Measurements from ENCODE around the gene RIC1.
"Not testable (repeated sequence)": the region's sequence is repeated elsewhere in the genome, so short reads cannot be mapped to it uniquely, and the experiment has no call there.

Gene RIC1

DNA sequence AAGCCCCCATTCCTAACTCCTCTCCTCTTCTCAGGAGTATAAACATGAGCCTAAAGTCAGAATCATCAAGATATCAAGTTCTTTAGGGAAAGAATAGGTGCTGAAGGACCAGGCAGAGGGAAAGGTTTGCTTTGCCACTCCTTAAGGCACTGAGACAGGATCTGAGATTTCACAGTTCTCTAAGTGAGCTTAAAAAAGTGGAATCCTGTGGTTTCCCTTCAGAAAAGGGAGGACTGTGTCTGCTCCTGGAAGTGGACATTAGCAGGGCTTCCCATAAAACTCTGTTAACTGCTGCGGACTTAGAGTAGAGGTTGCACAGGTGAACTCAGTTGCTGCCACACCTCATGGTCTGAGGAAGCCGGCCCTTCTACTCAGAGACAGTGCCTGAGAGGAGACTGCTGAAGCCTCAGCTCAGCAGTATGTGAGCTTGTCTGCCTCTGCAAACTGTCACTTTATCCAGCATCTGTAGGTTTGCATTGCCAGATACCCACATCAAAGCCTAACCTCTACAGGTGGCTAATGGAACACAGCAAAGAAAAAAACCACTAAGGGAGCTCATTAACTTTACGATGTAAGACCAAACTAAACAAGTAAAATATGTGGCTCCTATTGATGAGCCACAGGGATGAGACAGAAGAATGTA is 42.9 kb downstream of the RIC1 start:
- DNase-seq (ENCODE audit: low read depth, low spot score) = peak; percentile 69

- not testable (repeated sequence) for DNase-seq (ENCODE audit: low read depth, low spot score)
These were observed 46.1 kb downstream of the RIC1 start for GRCh38 chr9:5675046-5675445.

DNA sequence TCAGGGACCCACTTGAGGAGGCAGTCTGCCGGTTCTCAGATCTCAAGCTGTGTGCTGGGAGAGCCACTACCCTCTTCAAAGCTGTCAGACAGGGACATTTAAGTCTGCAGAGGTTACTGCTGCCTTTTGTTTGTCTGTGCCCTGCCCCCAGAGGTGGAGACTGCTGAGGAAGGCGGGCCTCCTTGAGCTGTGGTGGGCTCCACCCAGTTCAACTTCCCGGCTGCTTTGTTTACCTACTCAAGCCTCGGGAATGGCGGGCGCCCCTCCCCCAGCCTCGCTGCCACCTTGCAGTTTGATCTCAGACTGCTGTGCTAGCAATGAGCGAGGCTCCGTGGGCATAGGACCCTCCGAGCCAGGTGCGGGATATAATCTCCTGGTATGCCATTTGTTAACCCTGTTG is 54.7 kb downstream of the RIC1 start:
- not testable (repeated sequence) for DNase-seq (ENCODE audit: low read depth, low spot score)

DNA sequence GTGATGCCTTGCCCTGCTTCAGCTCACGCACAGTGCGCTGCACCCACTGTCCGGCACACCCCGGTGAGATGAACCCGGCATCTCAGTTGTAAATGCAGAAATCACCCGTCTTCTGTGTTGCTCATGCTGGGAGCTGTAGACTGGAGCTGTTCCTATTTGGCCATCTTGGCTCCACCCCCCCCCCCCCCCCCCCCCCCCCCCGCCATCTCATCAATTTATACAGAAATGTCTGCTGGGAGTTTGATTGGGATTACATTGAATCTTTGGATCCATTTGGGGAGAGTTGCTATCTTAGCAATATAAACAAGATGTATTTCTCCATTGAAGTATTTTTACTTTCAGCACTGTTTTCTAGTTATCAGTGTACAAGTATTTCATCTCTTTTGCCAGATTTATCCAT is 55.2 kb downstream of the RIC1 start:
- DNase-seq (ENCODE audit: low read depth, low spot score) = no peak

GRCh38 chr9:5688109-5688508 is 59.2 kb downstream of the RIC1 start:
- DNase-seq (ENCODE audit: low read depth, low spot score) = no peak

GRCh38 chr9:5690278-5690677 is 61.4 kb downstream of the RIC1 start:
- DNase-seq (ENCODE audit: low read depth, low spot score) = no peak

GRCh38 chr9:5695860-5696259 is 67.0 kb downstream of the RIC1 start:
- DNase-seq (ENCODE audit: low read depth, low spot score) = no peak

- DNase-seq (ENCODE audit: low read depth, low spot score) = no peak
These were observed 68.0 kb downstream of the RIC1 start for GRCh38 chr9:5696884-5697283.

GRCh38 chr9:5698004-5698403 is 69.1 kb downstream of the RIC1 start:
- DNase-seq (ENCODE audit: low read depth, low spot score) = peak; percentile 33

DNA sequence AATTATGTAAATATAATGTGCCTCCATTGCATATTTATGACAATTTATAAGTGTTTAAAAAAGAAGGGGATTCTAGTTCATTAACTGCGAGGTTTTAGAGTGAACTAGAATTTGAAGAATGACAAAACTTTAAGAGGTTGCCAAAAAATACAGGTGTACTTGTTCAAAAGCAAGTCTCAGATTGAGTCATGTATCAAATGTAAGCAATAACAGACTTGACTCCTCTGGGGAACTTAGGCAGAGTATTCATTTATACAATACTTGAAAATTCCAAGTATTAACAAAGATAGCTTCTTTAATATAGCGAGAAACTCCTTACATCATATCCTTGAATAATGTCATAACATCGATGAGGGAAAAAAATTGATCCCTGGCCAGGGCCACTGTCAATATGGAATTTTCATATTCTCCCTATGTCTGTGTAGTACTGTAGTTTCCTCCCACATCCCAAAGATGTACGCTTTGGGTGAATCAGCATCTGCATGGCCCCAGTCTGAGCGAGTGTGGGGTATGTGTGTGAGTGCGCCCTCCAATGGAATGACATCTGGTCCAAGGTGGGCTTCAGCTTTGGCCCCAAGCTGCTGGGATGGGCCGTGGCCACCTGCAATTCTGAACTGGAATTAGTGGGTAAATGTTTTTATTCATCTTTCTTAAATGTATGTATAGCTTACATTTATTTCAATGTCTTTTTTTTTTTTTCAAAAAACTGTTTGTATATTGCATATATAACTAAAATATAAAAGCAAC is 70.1 kb downstream of the RIC1 start:
- peak; percentile 38 for DNase-seq (ENCODE audit: low read depth, low spot score)

- no peak for DNase-seq (ENCODE audit: low read depth, low spot score)
These were observed 79.5 kb downstream of the RIC1 start for GRCh38 chr9:5708414-5708813.

- no peak for DNase-seq (ENCODE audit: low read depth, low spot score)
These were observed 83.9 kb downstream of the RIC1 start for GRCh38 chr9:5712651-5713390.

DNA sequence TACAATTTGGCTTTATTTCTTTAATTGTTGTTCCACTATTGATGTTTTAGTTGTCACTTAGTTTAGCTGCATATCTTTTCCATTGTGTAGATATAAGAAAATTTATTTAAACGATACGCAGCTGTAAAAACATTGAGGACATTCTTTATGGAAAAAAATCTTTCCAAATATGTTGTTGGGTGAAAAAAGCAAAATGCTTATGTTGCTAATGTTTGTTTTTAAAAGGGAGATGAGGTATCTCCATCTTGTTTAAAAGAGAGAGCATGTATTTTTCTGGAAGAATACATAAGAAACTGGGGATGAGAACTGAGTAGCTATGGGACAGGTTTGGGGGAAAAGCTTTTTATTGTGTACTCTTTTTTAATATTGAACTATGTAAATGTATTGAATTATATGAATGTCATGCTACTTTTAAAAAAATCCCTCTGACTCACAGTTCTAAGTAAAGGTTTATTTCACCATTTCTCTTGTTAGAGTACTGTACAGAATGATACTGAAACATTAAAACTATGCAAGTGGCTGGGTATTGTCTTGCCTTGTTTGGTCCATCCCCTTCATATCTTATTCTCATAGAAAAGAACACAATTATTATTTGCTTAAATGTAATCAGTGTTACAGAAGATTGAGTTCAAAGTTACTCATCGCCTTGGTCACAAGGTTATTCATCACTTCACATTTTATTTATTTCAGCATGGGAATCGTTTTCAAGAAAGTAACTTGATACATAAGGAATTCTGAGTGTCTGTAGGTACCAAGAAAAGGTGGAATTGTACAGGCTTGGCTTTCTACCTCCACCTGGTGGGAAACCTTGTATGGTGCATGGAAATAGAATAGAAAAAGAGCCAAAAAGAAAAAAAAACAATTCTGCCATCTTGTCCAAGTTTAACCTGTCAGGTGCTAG is 85.8 kb downstream of the RIC1 start:
- DNase-seq (ENCODE audit: low read depth, low spot score) = peak; percentile 52

- no peak for DNase-seq (ENCODE audit: low read depth, low spot score)
These were observed 86.7 kb downstream of the RIC1 start for GRCh38 chr9:5715548-5716127.

DNA sequence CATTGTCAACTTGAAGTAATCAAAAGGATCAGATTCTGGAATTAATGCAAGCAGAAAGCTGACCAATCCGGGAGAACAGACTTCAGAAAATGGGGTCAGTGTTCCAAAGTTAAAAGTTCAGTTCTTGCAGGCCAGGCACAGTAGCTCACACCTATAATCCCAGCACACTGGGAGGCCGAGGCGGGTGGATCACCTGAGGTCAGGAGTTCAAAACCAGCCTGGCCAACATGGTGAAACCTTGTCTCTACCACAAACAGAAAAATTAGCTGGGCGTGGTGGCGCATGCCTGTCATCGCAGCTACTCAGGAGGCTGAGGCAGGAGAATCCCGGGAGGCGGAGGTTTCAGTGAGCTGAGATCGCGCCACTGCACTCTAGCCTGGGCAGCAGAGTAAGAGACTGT is 88.5 kb downstream of the RIC1 start:
- not testable (repeated sequence) for DNase-seq (ENCODE audit: low read depth, low spot score)

- no peak for DNase-seq (ENCODE audit: low read depth, low spot score)
These were observed 89.6 kb downstream of the RIC1 start for GRCh38 chr9:5718296-5719032.

DNA sequence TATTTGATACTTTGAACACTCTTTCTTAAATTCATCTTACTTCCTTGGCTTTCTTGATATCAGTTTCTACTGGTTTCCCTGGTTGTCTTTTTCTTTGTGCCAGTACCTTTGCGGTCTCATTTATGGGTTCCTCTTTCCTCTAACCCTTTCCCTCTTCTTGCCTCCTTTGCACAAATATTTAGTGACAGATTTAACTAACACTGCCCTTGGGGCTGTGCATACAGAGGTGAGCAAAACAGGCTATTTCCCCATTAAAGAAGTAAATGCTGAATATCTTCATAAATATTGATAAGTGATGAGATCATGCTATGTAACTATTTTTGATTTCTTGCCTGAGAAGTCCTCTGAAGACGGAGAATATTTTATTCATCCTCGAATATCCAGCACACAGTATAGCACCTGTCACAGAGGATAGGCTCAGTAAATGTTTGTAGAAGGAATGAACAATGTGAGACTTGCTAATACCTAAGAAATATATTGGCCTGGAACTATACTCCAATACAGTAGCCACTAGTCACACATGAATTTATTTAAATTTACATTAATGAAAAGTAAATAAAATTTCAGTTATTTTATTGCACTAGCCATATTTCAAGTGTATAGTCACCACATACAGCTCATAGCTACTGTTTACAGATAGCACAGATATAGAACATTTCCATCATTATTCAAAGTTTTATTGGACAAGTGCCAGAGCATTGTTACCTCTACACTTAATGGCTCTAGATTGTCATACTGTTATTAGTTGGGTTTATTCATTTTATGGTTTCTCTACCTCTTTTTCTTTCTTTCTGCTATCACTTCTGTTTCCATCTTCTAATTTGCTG is 90.4 kb downstream of the RIC1 start:
- no peak for DNase-seq (ENCODE audit: low read depth, low spot score)

DNA sequence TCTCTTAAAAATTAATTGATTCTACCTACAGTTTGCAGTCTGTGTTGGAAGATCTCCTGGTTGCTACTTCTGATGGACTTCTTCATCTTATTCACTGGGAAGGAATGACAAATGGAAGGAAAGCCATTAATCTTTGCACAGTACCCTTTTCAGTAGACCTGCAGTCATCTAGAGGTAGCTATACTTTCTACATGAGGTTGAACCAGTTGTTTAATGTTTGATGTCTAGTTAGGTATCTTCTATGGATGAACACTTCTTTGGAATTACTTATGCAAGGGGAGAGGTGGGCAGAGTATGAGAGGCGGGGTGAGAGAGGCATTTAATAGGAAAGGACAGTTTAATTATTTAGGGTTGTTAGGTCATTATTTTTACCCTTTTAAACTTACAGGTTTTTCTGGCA is 91.2 kb downstream of the RIC1 start:
- DNase-seq (ENCODE audit: low read depth, low spot score) = no peak

DNA sequence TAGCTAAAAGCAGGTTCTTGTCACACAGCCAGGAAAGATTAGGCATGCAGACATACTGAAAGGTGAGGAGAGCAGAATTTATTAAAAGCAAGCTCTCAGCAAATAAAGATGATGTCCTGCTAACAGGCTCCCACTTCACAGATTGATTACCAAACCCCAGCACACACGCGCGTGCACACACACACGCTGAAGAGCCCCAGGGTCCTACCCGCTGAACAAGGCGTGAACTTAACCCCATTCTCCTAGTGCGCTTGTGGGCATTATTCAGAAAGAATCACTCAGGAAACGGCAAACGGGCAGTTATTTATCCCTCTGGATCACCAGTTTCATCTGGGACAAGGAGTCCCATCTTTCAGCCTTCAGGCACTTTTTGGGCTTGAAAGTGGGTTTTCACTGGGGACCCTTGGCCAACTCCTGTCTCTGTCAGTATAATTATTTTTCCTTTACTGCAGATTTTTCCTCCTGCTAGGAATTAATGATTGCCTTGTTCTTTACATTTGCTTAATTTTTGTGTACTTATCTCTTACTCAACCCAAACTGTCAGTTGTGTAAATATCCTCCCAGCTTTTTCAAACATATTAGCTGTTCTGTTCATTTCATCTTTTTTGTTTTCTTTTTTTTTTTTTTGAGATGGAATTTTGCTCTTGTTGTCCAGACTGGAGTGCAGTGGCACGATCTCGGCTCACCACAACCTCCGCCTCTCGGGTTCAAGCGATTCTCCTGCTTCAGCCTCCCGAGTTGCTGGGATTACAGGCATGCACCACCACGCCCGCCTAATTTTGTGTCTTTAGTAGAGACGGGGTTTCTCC is 92.6 kb downstream of the RIC1 start:
- DNase-seq (ENCODE audit: low read depth, low spot score) = no peak
